Subcutaneous abdominal adipose tissue (tissue), 5 donors: ENCODE results near the gene PBX4.

ENCODE experiments used
- H3K27ac ChIP-seq: one replicate; pipeline ENCODE4 v1.7.0; 2013; ENCODE audit warnings: low read depth, mild to moderate bottlenecking, inconsistent platforms, low read length, moderate library complexity
- H3K27me3 ChIP-seq, 5 donors: one replicate each; pipeline ENCODE4 v1.7.0; 2013; ENCODE audit warnings: low read length in 5 of 5, inconsistent platforms in 1 of 5; ENCODE audit not compliant: control insufficient read depth in 5 of 5, insufficient read depth in 4 of 5
- H3K36me3 ChIP-seq, 5 donors: one replicate each; pipeline ENCODE4 v1.7.0; 2013; ENCODE audit warnings: low read length in 5 of 5; ENCODE audit not compliant: control insufficient read depth in 5 of 5, insufficient read depth in 5 of 5
- H3K4me1 ChIP-seq, 5 donors: one replicate each; pipeline ENCODE4 v1.7.0; 2013; ENCODE audit warnings: low read length in 5 of 5, mild to moderate bottlenecking in 3 of 5, moderate library complexity in 1 of 5; ENCODE audit not compliant: control insufficient read depth in 5 of 5, insufficient read depth in 5 of 5
- H3K4me3 ChIP-seq, 5 donors: one replicate each; pipeline ENCODE4 v1.7.0; 2013; ENCODE audit warnings: low read length in 5 of 5, low read depth in 1 of 5
- H3K9ac ChIP-seq, 5 donors: one replicate each; pipeline ENCODE4 v1.7.0; 2013; ENCODE audit warnings: low read length in 5 of 5, mild to moderate bottlenecking in 4 of 5, moderate library complexity in 3 of 5
- H3K9me3 ChIP-seq, 5 donors: one replicate each; pipeline ENCODE4 v1.7.0; 2013; ENCODE audit warnings: low read length in 5 of 5; ENCODE audit not compliant: control insufficient read depth in 5 of 5
- donor health status: healthy.
- donor health status: healthy.
- donor health status: healthy.
- donor health status: healthy.
- donor health status: healthy.

The PBX4 gene

DNA sequence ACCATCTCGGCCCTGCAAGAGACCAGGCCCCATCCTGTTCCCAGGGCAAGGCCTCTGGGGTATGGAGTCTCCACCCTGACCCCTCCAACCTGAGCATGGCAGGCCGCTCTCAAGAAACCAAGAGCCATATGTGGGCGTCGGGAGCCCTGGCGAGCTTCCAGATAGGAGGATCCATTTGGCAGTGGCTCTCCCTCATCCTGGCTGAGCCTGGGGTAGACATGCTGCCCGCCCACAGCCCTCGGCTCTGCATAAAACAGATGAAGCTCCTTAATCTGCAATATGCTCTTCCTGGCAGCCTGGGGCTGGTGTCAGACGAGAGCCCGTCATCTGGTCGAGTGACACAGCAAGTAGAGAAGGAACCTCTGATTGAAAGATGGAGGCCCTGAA lies 38.9 kb upstream of the PBX4 start:
- Histone ChIP-seq H3K9me3 (no peaks in the 10 kb centered on the region), H3K4me1 (peaks cover 9 to 15% (median 14%) of the 10 kb centered on the region in 5 donors), H3K4me3 (no peak overlapping the region), H3K27ac (no peak overlapping the region), H3K9ac (no peak overlapping the region), H3K27me3 (no peaks in the 10 kb centered on the region), H3K36me3 (peaks cover 3 to 78% (median 74%) of the 10 kb centered on the region in 5 donors)

DNA sequence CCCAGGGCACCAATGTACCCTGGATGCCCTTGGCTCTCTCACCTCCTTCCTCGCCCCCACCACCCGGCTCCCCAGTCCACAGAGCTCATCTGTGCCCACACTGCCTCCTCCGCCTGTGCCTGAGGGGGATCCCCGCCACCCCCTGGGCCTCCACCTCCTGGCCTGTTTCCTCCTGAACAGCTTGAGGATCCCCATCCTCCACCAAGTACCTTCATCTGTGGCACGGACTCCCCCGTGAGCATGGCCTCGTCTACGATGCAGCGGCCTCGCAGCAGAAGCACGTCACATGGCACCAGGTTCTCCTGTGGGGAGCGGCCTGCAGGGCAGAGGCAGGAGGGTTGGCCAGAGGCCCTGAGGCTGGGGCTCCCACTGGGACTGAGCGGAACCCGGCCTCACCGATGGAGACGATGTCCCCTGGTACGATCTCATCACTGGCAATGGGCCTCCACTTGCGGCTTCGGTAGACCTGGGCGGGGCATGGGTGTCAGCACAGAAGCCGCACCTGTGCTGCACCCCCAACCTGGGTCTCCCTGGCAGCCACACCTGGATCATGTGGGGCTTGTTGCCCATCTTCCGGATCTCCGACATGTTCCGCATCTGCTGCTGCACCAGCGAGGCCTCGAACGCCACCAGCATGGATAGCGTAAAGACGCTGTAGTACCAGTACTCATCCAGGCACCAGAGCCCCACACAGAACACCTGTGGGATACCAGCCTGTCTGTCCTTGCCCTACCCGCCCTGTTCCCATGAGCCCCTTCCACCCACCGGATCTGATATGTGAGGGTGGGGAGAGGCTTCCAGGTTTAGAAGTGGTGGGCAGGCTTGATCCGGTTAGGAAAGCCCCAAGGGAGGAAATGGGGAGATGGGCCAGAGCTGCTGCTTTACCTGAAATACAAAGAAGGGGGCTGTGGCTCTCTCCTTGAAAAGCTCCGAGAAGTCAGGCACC lies 38.2 kb upstream of the PBX4 start:
- Histone ChIP-seq H3K27ac (no peak overlapping the region), H3K9me3 (no peaks in the 10 kb centered on the region), H3K4me1 (peaks cover 3 to 8% (median 7%) of the 10 kb centered on the region in 5 donors), H3K27me3 (no peaks in the 10 kb centered on the region), H3K9ac (no peak overlapping the region), H3K36me3 (peaks cover 3 to 84% (median 81%) of the 10 kb centered on the region in 5 donors), H3K4me3 (no peak overlapping the region)

DNA sequence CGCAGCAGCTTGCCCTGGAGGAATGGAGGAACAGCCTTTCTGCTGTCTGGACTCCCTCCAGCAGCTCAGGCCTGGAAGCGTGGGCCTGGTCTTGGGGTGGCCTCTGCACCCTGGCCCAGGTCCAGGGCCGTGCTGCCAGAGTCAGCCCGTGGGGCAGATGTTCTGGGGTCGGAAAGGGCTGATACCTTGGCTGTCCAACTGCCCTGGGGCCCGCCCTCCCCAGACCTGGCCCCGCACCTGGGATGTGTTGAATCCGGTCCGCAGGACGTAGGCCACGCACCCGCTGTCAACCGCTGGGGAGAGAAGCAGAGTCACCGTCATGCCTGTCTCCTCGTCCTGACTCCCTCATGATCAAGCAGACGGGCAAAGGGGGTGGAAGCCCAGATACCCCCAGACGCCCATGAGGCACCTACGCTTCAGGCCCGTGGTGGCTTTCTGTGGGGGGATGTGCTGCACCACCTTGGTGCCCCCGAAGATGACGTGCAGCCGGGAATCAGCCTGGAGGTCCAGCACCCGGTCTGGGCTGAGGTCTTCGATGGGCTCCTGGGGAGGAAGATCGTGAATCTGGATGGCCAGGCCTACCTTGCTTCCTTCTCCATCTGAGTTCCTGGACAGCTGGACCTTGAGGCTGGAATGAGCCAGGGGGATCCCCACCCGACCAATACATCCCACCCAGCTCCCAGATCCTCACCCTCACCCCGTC lies 37.3 kb upstream of the PBX4 start:
- Histone ChIP-seq H3K36me3 (peaks cover 3 to 94% (median 88%) of the 10 kb centered on the region in 5 donors), H3K4me1 (no peaks in the 10 kb centered on the region), H3K4me3 (no peak overlapping the region)

DNA sequence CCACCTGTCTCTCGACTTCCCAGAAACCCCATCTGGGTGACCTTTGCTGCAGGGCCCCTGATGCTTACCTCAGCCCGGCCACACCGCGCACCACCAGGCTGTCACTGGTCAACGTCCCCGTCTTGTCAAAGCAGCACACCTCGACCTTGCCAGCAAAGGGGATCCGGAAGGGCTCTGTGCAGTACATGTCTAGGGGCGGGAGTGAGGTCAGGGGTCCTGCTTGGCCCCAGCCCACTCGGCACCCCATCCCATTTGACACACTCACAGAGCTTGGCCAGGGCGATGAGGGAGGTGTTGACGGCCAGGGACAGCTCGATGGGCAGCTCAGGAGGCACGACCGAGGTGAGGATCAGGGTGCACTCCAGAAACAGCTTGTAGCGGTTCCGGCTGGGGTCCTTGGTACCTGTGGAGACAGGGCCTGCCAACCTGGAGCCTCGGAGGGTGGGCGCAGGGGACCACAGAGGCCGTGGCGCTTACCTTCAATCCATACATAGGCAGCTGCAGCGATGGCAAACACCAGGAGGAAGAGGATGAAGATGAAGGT lies 36.6 kb upstream of the PBX4 start:
- no peaks in the 10 kb centered on the region for H3K4me1 ChIP-seq
- H3K4me3 ChIP-seq = no peak overlapping the region
- H3K36me3 ChIP-seq = peaks cover 3 to 99% (median 95%) of the 10 kb centered on the region in 5 donors
- no peak overlapping the region for H3K27ac ChIP-seq
- no peak overlapping the region for H3K9ac ChIP-seq
- H3K27me3 ChIP-seq = no peaks in the 10 kb centered on the region
- H3K9me3 ChIP-seq = no peaks in the 10 kb centered on the region

More for the DNA sequence above, 37.3 kb upstream of the PBX4 start:
- Histone ChIP-seq H3K9ac (no peak overlapping the region), H3K27ac (no peak overlapping the region), H3K27me3 (no peaks in the 10 kb centered on the region), H3K9me3 (no peaks in the 10 kb centered on the region)

DNA sequence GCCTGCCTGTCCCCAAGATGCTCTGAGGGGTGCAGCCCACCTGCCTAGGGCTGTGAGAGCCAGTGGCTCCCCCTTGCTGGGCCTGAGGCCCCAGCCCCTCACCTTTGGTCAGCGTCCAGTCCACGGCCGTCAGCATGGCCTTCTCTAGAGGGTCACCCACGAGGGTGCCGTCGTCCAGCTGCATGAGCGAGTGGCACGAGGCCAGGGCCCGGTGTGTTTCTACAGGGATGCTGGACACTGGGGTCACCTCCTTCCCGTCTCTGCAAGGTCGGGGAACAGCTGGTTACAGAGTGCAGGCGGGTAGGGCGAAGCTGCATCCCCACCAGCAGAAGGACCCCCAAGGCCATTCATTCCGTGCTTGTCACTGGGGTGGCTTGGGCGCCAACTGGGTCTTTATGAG lies 36.0 kb upstream of the PBX4 start:
- Histone ChIP-seq H3K27ac (no peak overlapping the region), H3K9me3 (no peaks in the 10 kb centered on the region), H3K4me1 (no peaks in the 10 kb centered on the region), H3K36me3 (peaks cover 3 to 99% (median 97%) of the 10 kb centered on the region in 5 donors), H3K4me3 (no peak overlapping the region), H3K9ac (peak overlapping the region in 1 of 5 donors; percentile 14), H3K27me3 (no peaks in the 10 kb centered on the region)

DNA sequence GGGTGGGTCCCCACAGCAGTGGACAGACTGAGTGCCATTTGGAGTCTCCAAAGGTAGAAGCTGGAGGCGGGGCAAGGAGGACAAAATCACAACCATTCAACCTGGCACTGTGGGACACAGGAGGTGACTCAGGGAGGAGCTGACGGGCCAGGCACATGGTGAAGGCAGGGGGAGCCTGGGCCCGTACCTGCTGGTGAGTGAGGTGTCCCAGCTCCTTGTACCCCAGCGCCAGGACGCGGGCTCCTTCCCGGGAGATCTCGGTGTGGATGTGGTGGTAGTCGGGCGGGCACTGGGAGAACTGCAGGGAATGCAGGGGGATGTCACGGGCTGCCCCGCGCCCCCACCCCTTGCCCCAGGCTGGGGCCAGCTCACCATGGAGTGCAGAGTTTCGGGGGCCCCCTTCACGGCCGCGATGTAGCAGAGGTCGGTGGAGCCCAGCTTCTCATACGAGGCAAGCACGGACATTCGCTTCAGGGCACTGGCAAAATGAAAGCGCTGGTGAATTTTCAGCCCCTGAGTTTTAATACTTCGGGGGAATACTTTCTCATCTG lies 35.2 kb upstream of the PBX4 start:
- H3K9me3 ChIP-seq = no peaks in the 10 kb centered on the region
- H3K27ac ChIP-seq = no peak overlapping the region
- H3K36me3 ChIP-seq = peaks cover 3 to 98% (median 95%) of the 10 kb centered on the region in 5 donors
- no peaks in the 10 kb centered on the region for H3K27me3 ChIP-seq
- no peaks in the 10 kb centered on the region for H3K4me1 ChIP-seq
- H3K4me3 ChIP-seq = no peak overlapping the region
- H3K9ac ChIP-seq = no peak overlapping the region

DNA sequence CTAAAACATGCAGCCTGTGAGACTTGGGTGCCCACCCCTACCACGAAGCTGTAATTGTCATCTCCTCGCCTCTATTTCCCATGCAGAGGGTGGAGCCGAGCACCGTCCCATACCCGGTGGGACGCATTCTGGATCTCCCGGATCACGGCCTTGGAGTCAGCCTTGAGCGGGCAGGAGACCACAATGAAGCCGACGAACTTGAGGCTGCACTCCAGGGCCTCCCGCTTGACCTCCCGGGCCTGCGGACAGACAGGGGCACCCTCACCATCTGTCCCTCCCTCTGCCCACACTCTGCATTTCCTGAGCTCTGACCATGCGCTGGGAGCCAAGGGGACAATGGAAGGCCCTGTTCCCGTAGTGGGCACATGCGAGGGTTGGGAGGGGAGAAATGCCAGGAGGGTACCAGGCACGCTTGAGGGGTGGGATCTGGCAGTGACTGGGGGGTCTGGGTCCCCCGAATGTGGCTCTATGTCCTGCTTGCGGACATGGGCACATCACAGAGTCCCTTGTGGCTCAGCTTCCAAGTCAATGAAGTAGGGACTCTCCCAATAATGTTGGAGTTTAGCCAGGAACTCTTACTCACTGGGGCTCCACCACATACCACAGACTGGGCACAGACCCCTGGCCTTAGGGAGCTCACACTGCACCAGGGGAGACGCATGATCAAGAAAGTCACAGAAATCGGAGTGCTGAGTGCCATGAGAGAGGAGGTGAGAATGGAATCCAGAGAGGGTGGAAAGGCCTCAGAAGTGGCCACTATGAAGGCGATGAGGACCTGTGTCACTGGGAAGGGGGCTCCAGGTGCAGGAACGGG lies 34.2 kb upstream of the PBX4 start:
- Histone ChIP-seq H3K27ac (no peak overlapping the region), H3K9ac (no peak overlapping the region), H3K27me3 (no peaks in the 10 kb centered on the region), H3K36me3 (peaks cover 0 to 96% (median 90%) of the 10 kb centered on the region in 5 donors), H3K4me3 (no peak overlapping the region), H3K4me1 (no peaks in the 10 kb centered on the region), H3K9me3 (no peaks in the 10 kb centered on the region)

DNA sequence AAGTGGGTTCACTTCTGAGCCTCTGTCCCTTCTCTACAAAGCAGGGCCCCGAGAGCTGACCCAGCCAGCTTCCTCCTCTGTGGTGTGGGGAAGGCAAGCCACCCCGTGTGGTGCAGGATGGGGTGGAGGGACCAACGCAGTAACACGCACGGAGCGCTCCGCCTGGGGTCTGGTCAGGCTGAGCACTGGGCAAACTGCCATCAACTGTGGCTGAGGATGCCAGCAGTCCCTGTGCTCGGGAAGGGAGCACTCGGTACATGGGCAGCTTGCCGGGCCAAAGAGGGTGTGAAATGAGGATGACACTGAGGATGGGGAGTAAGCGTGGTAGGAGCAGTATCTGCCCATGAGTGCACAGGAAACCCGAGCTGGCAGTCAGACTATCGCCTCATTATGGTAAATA lies 32.6 kb upstream of the PBX4 start:
- H3K9me3 ChIP-seq = no peaks in the 10 kb centered on the region
- no peaks in the 10 kb centered on the region for H3K4me1 ChIP-seq
- peaks cover 0 to 96% (median 90%) of the 10 kb centered on the region in 5 donors for H3K36me3 ChIP-seq
- no peak overlapping the region for H3K4me3 ChIP-seq
- no peak overlapping the region for H3K27ac ChIP-seq
- H3K9ac ChIP-seq = peak overlapping the region in 1 of 5 donors; percentile 19
- no peaks in the 10 kb centered on the region for H3K27me3 ChIP-seq

DNA sequence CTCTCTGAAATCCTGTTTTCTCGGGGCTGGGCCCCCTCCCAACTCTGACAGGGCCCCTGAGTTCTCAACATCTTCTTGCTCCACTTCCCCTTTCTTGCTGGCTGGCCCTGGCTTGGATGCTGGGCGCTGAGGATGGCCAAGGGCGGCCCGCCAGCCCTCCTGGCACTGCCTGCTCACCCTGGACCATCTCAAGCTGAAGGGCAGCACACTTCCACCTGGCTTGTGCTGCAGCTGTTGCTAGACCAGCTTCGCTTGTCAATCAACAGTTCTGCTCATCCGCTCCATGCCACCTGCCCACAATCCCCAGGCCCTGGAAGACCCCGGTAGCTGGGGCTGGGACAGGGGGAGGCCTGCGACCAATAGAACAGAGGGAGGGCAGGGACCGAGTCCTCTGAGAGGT lies 31.8 kb upstream of the PBX4 start:
- peaks cover 0 to 96% (median 90%) of the 10 kb centered on the region in 5 donors for H3K36me3 ChIP-seq
- no peaks in the 10 kb centered on the region for H3K27me3 ChIP-seq
- H3K27ac ChIP-seq = no peak overlapping the region
- H3K4me3 ChIP-seq = no peak overlapping the region
- H3K9me3 ChIP-seq = no peaks in the 10 kb centered on the region
- no peak overlapping the region for H3K9ac ChIP-seq
- no peaks in the 10 kb centered on the region for H3K4me1 ChIP-seq
